GM18951 (cell line): ENCODE results near the gene SLC44A1.
A peak's percentile ranks its signal among the peaks of the same experiment; 100 is the strongest.

Experiments
- POLR2A ChIP-seq: IDR thresholded peaks from 4 replicates; pipeline ENCODE4 v1.6.1; 2011; ENCODE audit warnings: mild to moderate bottlenecking; ENCODE audit not compliant: insufficient read length, insufficient read depth; ENCODE audit errors: extremely low read depth
- in situ Hi-C: fragments of 300-500 bp; cut with MboI; formaldehyde crosslinking; loops from one replicate; pipeline ENCODE4 v1.12.0; 2022; ENCODE audit warnings: low sequenced_read_pairs, mixed read lengths, inconsistent platforms; ENCODE audit not compliant: unreplicated experiment

Gene SLC44A1

DNA sequence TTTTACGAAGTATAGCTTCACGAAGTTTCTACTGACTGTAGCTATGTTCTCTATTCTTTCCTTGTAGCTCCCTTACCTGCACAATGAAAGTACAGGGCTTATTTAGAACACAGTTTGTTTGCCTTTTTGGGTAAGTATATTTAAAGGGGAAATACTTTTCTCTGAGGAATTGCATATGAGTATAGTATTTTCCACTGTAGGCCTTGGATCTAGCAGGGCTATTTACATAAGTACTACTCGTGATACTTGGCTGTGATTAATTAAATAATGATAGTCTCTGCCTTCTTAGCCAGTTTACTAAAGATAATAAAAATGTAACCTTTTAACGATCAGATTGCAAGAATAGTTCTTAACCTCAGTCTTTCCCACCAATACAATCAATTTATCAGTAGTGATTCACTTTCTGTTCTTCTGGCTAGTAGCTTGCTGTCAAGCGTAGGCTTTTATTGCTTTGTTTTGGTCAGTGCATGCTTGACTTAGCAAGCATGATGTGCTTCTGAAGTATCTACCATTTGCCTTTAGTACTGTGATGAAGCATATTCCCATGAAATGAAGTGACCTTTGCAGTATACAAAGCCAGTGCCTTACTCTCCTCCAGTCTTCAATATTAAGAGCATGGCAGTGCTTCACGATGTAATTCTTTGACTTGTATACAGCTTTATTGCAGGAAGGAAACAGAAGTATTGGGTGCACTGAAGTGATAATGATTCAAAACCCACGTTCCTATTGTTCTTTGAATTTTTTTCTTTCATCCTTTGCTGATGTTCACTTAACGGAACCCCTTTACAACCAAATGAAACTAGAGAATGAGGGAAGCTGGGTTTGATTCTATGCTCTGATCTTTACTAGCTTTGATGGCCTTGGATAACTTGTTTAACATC, 64.2 kb downstream of the SLC44A1 start:
- in situ Hi-C loops: no loop called here
- no peak for TF ChIP-seq POLR2A

- TF ChIP-seq POLR2A: no peak
- in situ Hi-C loops: no loop called here
These were observed 65.1 kb downstream of the SLC44A1 start for GRCh38 chr9:105309531-105309931.

- TF ChIP-seq POLR2A: no peak
- in situ Hi-C loops: no loop called here
These were observed 66.9 kb downstream of the SLC44A1 start for GRCh38 chr9:105311306-105311705.

DNA sequence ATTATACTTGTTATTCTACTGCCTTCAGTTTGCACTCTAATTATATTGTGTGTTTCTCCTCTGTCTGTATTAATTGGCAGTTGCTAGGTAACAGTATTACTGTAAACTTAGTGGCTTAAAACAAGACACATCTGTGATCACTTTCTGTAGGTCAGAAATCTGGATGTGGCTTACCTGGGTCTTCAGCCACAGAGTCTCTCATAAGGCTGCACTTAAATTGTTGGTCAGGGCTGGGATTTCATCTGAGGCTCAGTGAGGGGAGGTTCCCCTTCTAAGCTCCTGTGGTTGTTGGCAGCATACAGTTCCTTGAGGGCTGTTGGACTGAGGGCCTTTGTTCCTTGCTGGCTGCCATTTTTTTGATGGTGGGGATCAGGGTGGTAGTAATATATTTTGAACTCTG, 68.8 kb downstream of the SLC44A1 start:
- no peak for TF ChIP-seq POLR2A
- in situ Hi-C loops: no loop called here

- TF ChIP-seq POLR2A: no peak
- in situ Hi-C loops: no loop called here
These were observed 72.3 kb downstream of the SLC44A1 start for GRCh38 chr9:105316703-105317102.

- in situ Hi-C loops: no loop called here
- TF ChIP-seq POLR2A: no peak
These were observed 74.3 kb downstream of the SLC44A1 start for GRCh38 chr9:105318729-105319191.

- TF ChIP-seq POLR2A: no peak
- in situ Hi-C loops: no loop called here
These were observed 74.9 kb downstream of the SLC44A1 start for GRCh38 chr9:105319202-105319813.

DNA sequence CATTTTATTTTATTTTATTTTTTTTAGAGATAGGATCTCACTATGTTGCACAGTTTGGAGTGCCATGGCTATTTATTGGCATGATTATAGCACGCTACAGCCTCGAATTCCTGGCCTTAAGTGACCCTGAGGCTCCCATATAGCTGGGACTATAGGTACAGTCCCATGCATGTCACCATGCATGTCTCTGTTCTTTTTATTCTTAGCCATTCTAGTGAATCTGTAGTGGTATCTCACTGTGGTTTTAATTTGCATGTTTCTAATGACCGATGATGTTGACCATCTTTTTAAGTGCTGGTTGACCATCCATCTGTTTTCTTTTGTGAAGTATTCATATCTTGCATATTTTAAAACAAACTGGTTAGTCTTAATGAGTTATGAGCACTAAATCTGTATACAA, 76.1 kb downstream of the SLC44A1 start:
- in situ Hi-C loops: no loop called here
- TF ChIP-seq POLR2A: no peak

GRCh38 chr9:105328296-105328695, 83.8 kb downstream of the SLC44A1 start:
- no peak for TF ChIP-seq POLR2A
- in situ Hi-C loops: no loop called here

GRCh38 chr9:105328872-105329718, 84.6 kb downstream of the SLC44A1 start:
- in situ Hi-C loops: no loop called here
- TF ChIP-seq POLR2A: no peak

GRCh38 chr9:105329719-105330062, 85.2 kb downstream of the SLC44A1 start:
- in situ Hi-C loops: no loop called here
- no peak for TF ChIP-seq POLR2A

GRCh38 chr9:105330201-105330600, 85.8 kb downstream of the SLC44A1 start:
- no peak for TF ChIP-seq POLR2A
- in situ Hi-C loops: no loop called here

DNA sequence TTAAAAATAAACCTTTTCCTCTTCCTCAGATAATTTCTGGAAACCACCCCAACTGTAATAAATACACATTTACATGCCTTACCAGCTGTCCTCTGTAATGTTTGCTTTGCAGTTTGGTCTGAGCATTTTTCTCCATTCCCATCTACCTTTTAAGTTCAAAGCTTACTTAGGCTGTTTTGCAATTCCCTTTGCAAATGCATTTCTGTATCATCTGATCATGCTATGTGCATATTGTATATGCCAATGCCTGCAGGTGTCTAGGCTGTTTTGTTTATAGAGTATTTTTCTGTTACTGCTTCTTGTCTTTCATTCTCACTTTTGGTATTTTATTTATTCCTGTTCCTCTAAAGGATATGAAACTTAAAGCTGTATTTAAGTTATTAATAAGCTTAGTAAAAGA, 86.3 kb downstream of the SLC44A1 start:
- peak; percentile 26 for TF ChIP-seq POLR2A
- in situ Hi-C loops: no loop called here
